OCI-LY7 (cell line): ENCODE data around the gene TXNDC8. TPM values are rescaled to one million over a fixed set of nuclear protein-coding genes. Genes with fewer than 3 reads are reported as not detected.

Experiments used
- BruUV-seq: library from RNA; stranded (reverse); fragments of 400-500 nt; replicated peaks from 2 replicates; lab custom pipeline; 2021; lab: Mats Ljungman, UMichigan
- CTCF ChIA-PET: fragments of 300-600 bp; sonication (Branson Sonifier 250); formaldehyde crosslinking; loops from one replicate; lab custom pipeline; 2022; ENCODE audit warnings: antibody characterized with exemption; ENCODE audit not compliant: unreplicated experiment; lab: Charles Lee
- POLR2A ChIA-PET: fragments of 300-600 bp; sonication (Branson Sonifier 250); formaldehyde crosslinking; loops from one replicate; lab custom pipeline; 2022; ENCODE audit warnings: antibody characterized with exemption; lab: Charles Lee
- DNase-seq: peaks from one replicate; pipeline ENCODE4 v3.0.0-alpha.2; 2015; ENCODE audit warnings: low spot score
- H2AFZ ChIP-seq: fragments of 200-600 bp; sonication (generic), shearing (Covaris generic); 2 replicates; pipeline ENCODE4 v1.6.1; 2014; ENCODE audit warnings: mild to moderate bottlenecking, antibody characterized with exemption, low read length, moderate library complexity
- H3K27ac ChIP-seq: fragments of 200-600 bp; sonication (generic); 2 replicates; pipeline ENCODE4 v1.5.1; 2014; ENCODE audit warnings: mixed run types, low read depth, mild to moderate bottlenecking, moderate library complexity, low read length, inconsistent platforms; ENCODE audit not compliant: poor library complexity, severe bottlenecking
- H3K36me3 ChIP-seq: fragments of 200-600 bp; sonication (generic); 2 replicates; pipeline ENCODE4 v1.6.1; 2014; ENCODE audit warnings: mild to moderate bottlenecking, antibody characterized with exemption, low read length, moderate library complexity, mixed read lengths; ENCODE audit not compliant: insufficient read depth
- H3K4me1 ChIP-seq: fragments of 200-600 bp; sonication (generic); 2 replicates; pipeline ENCODE4 v1.5.1; 2014; ENCODE audit warnings: mild to moderate bottlenecking, low read length; ENCODE audit not compliant: insufficient read depth, poor library complexity, severe bottlenecking
- H3K4me2 ChIP-seq: fragments of 200-600 bp; sonication (generic); 2 replicates; pipeline ENCODE4 v1.6.1; 2014; ENCODE audit warnings: mild to moderate bottlenecking, low read length
- H3K4me3 ChIP-seq: fragments of 200-600 bp; sonication (generic); 2 replicates; pipeline ENCODE4 v1.5.1; 2014; ENCODE audit warnings: mild to moderate bottlenecking, low read depth, low read length; ENCODE audit not compliant: poor library complexity, severe bottlenecking
- H3K79me2 ChIP-seq: fragments of 200-600 bp; sonication (generic); 2 replicates; pipeline ENCODE4 v1.6.1; 2016; ENCODE audit warnings: low read depth, mild to moderate bottlenecking, low read length, moderate library complexity, mixed read lengths; ENCODE audit not compliant: insufficient read depth
- H3K9me2 ChIP-seq: fragments of 200-600 bp; sonication (generic); 2 replicates; pipeline ENCODE4 v1.6.1; 2016; ENCODE audit warnings: mild to moderate bottlenecking, low read length, mixed read lengths; ENCODE audit not compliant: insufficient read depth
- H3K9me3 ChIP-seq: fragments of 200-600 bp; sonication (generic); 2 replicates; pipeline ENCODE4 v1.6.1; 2014; ENCODE audit warnings: mild to moderate bottlenecking, mixed run types, low read length, mixed read lengths
- H4K20me1 ChIP-seq: fragments of 200-600 bp; sonication (generic); 2 replicates; pipeline ENCODE4 v1.6.1; 2014; ENCODE audit warnings: mild to moderate bottlenecking, antibody characterized with exemption, low read length, moderate library complexity, mixed read lengths; ENCODE audit not compliant: insufficient read depth
- CTCF ChIP-seq: fragments of 200-600 bp; sonication (generic); conservative IDR thresholded peaks from 2 replicates; pipeline ENCODE4 v1.5.1; 2014; ENCODE audit warnings: mild to moderate bottlenecking, antibody characterized with exemption, low read length, moderate library complexity, mixed read lengths
- EZH2phosphoT487 ChIP-seq: fragments of 200-600 bp; sonication (generic); IDR thresholded peaks from 2 replicates; pipeline ENCODE4 v1.6.1; 2018; ENCODE audit warnings: low read depth, borderline replicate concordance, mild to moderate bottlenecking, mixed run types, antibody characterized with exemption, low read length, moderate library complexity, mixed read lengths
- intact Hi-C: fragments of 100-400 bp; cut with micrococcal nuclease; formaldehyde crosslinking; loops from one replicate; pipeline ENCODE4 v1.10.0; 2022; ENCODE audit not compliant: unreplicated experiment
- total RNA-seq, 2 experiments: library from RNA; depleted of rRNA in 1 of 2; stranded (reverse); fragments of >200 nt in 1 of 2; shearing (Covaris generic) in 1 of 2; gene quantifications; 2 replicates each; pipeline ENCODE4 v1.2.3, GENCODE V29; 2014 to 2022

The TXNDC8 gene
- total RNA-seq, 2 experiments from 2014 or later = not detected

DNA sequence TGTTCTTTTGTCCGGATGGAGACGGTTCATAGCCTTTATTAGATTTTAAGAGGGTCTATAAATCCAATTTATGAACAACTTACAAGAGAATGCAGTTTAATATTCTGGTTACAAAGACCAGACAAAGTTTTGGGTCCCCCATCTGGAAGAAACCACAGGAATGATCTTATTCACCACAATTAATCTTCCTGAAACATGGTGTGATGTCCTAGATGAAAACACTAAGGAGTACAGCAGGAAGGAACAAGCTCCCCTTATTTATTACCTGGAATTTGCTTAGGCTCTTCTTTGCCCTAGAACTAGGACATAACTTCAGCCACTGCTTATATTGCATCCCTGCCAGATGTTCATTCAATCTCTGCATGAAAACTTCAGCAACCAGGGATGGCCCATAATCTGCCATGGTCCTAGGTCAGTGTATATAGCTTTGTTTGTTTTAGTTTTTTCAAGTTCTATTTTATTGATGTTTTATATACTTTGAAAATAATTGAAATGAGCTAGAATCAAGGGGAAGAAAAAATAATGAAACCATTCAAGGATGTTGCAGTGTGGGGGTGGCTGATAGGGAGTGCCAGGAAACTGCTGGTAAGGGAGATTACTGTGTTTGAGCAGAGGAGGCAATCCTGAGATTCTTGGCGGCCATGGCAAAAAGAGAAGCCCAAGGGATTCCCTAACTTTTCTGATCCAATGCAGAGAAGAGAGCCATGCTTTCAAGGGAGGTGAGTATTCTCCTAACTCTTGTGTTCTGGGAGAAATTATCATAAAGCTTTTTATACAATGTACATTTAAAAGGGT lies 16.8 kb downstream of the TXNDC8 start:
- no peak for DNase-seq
- H3K4me2 ChIP-seq = no peak overlapping the region
- ChIA-PET CTCF (no interaction called here), POLR2A (interaction anchor here (0.5 to 1.1 kb wide), 3 partner anchors 12 to 777 kb away, joined by 3 to 4 read pairs (median 4); no protein-coding TSS in a partner anchor)
- TF ChIP-seq EZH2phosphoT487 (no peak), CTCF (no peak)
- H3K79me2 ChIP-seq = no peaks in the 10 kb centered on the region
- BruUV-seq = no TSS peak
- intact Hi-C loops = no loop called here
- no peak overlapping the region for H2AFZ ChIP-seq
- H4K20me1 ChIP-seq = no peaks in the 10 kb centered on the region
- H3K27ac ChIP-seq = no peak overlapping the region
- H3K4me1 ChIP-seq = peaks cover 6% of the 10 kb centered on the region
- H3K9me2 ChIP-seq = no peaks in the 10 kb centered on the region
- H3K4me3 ChIP-seq = no peak overlapping the region
- H3K36me3 ChIP-seq = no peaks in the 10 kb centered on the region
- H3K9me3 ChIP-seq = no peaks in the 10 kb centered on the region

GRCh38 chr9:110319781-110320492 lies 17.7 kb downstream of the TXNDC8 start:
- TF ChIP-seq CTCF (no peak), EZH2phosphoT487 (no peak)
- Histone ChIP-seq H2AFZ (no peak overlapping the region), H3K9me3 (no peaks in the 10 kb centered on the region), H4K20me1 (no peaks in the 10 kb centered on the region), H3K36me3 (no peaks in the 10 kb centered on the region), H3K79me2 (no peaks in the 10 kb centered on the region), H3K27ac (no peak overlapping the region), H3K4me1 (peaks cover 6% of the 10 kb centered on the region), H3K4me3 (no peak overlapping the region), H3K9me2 (no peaks in the 10 kb centered on the region), H3K4me2 (no peak overlapping the region)
- POLR2A ChIA-PET = no interaction called here
- no TSS peak for BruUV-seq
- intact Hi-C loops = no loop called here
- no peak for DNase-seq
- CTCF ChIA-PET = no interaction called here
